ENCODE measurements around the gene STARD10.
"Not testable (repeated sequence)": the region's sequence is repeated elsewhere in the genome, so short reads cannot be mapped to it uniquely, and the experiment has no call there.

Gene STARD10

GRCh38 chr11:72793425-72794367 lies at the start of gene STARD10:
Gene STARD10 (minus strand): TSS chr11:72794047. CDS start chr11:72781181, 12,866 bp downstream.
- DNase-seq = peak; percentile 91

- DNase-seq = no peak
Measured at GRCh38 chr11:72842653-72843330, 48.9 kb upstream of the STARD10 start.

- no peak for DNase-seq
Measured at GRCh38 chr11:72842126-72842525, 48.3 kb upstream of the STARD10 start.

GRCh38 chr11:72841397-72841796 lies 47.5 kb upstream of the STARD10 start:
- no peak for DNase-seq

GRCh38 chr11:72840780-72841179 lies 46.9 kb upstream of the STARD10 start:
- no peak for DNase-seq

- no peak for DNase-seq
Measured at GRCh38 chr11:72838691-72839305, 45.0 kb upstream of the STARD10 start.

GRCh38 chr11:72836111-72836510 lies 42.3 kb upstream of the STARD10 start:
- no peak for DNase-seq

GRCh38 chr11:72834905-72835304 lies 41.1 kb upstream of the STARD10 start:
- DNase-seq = no peak

GRCh38 chr11:72833811-72834493 lies 40.1 kb upstream of the STARD10 start:
- DNase-seq = no peak

- no peak for DNase-seq
Measured at GRCh38 chr11:72833083-72833733, 39.4 kb upstream of the STARD10 start.

- DNase-seq = no peak
Measured at GRCh38 chr11:72832301-72833082, 38.6 kb upstream of the STARD10 start.

- peak; percentile 34 for DNase-seq
Measured at GRCh38 chr11:72831521-72832300, 37.9 kb upstream of the STARD10 start.

- no peak for DNase-seq
Measured at GRCh38 chr11:72829884-72830533, 36.2 kb upstream of the STARD10 start.

- no peak for DNase-seq
Measured at GRCh38 chr11:72829178-72829577, 35.3 kb upstream of the STARD10 start.

- DNase-seq = no peak
Measured at GRCh38 chr11:72828692-72829101, 34.9 kb upstream of the STARD10 start.

- no peak for DNase-seq
Measured at GRCh38 chr11:72828081-72828567, 34.3 kb upstream of the STARD10 start.

GRCh38 chr11:72827656-72828055 lies 33.8 kb upstream of the STARD10 start:
- not testable (repeated sequence) for DNase-seq

- DNase-seq = no peak
Measured at GRCh38 chr11:72826942-72827480, 33.2 kb upstream of the STARD10 start.

GRCh38 chr11:72826191-72826941 lies 32.5 kb upstream of the STARD10 start:
- DNase-seq = no peak

Data from activated effector memory CD4-positive, alpha-beta T cell treated with Interleukin-2 at 50 U/mL for 16 hours (primary cell).